Keratinocyte (primary cell): ENCODE results near the gene CHN2. TPM values are rescaled to one million over a fixed set of nuclear protein-coding genes. Genes with fewer than 3 reads are reported as not detected.

Experiments
- DNase-seq: peaks from one replicate; pipeline ENCODE4 v3.0.0-alpha.2; 2011; ENCODE audit warnings: low read depth, missing footprints, low spot score
- FAIRE-seq: peaks from 2 replicates; lab custom pipeline; 2011; peaks lifted over from hg19 to GRCh38; lab: Jason Lieb, UNC
- H2AFZ ChIP-seq: 2 replicates; pipeline ENCODE4 v1.6.0; 2012; ENCODE audit warnings: low read length, control low read depth, inconsistent platforms; ENCODE audit not compliant: control insufficient read depth
- H3K27ac ChIP-seq: 2 replicates; pipeline ENCODE4 v1.5.1; 2011; ENCODE audit warnings: low read length; ENCODE audit not compliant: control insufficient read depth, insufficient read depth
- H3K27me3 ChIP-seq: 3 replicates; pipeline ENCODE4 v1.6.0; 2011; ENCODE audit warnings: low read length; ENCODE audit not compliant: control insufficient read depth, insufficient read depth; ENCODE audit errors: extremely low read depth
- H3K36me3 ChIP-seq, 2 experiments: 2 replicates in 1 of 2; 3 replicates in 1 of 2; pipeline ENCODE4 v1.5.1; 2011; ENCODE audit warnings: low read length in 2 of 2, mild to moderate bottlenecking in 1 of 2; ENCODE audit not compliant: control insufficient read depth in 2 of 2, insufficient read depth in 2 of 2; ENCODE audit errors: extremely low read depth in 1 of 2
- H3K4me1 ChIP-seq: 3 replicates; pipeline ENCODE4 v1.5.1; 2011; ENCODE audit warnings: low read length; ENCODE audit not compliant: control insufficient read depth, insufficient read depth; ENCODE audit errors: extremely low read depth
- H3K4me2 ChIP-seq: 3 replicates; pipeline ENCODE4 v1.6.0; 2011; ENCODE audit warnings: low read depth, low read length; ENCODE audit not compliant: control insufficient read depth, insufficient read depth; ENCODE audit errors: extremely low read depth
- H3K4me3 ChIP-seq, 3 experiments: fragments of 200-600 bp in 1 of 3; sonication (generic) in 1 of 3; 2 replicates in 2 of 3; 3 replicates in 1 of 3; pipeline ENCODE4 v1.5.1; 2011 to 2016; ENCODE audit warnings: low read length in 3 of 3, mild to moderate bottlenecking in 3 of 3, control low read depth in 2 of 3, inconsistent platforms in 1 of 3, low read depth in 1 of 3, mixed read lengths in 1 of 3, mixed run types in 1 of 3, moderate library complexity in 1 of 3; ENCODE audit not compliant: control insufficient read depth in 2 of 3, insufficient read depth in 2 of 3; ENCODE audit errors: extremely low read depth in 1 of 3
- H3K79me2 ChIP-seq: 2 replicates; pipeline ENCODE4 v1.6.0; 2012; ENCODE audit warnings: low read length; ENCODE audit not compliant: control insufficient read depth, insufficient read depth
- H3K9ac ChIP-seq: 3 replicates; pipeline ENCODE4 v1.6.0; 2011; ENCODE audit warnings: low read length; ENCODE audit not compliant: control insufficient read depth, insufficient read depth; ENCODE audit errors: extremely low read depth
- H3K9me1 ChIP-seq: 3 replicates; pipeline ENCODE4 v1.6.0; 2011; ENCODE audit warnings: low read length; ENCODE audit not compliant: control insufficient read depth, insufficient read depth; ENCODE audit errors: extremely low read depth
- H3K9me3 ChIP-seq: 2 replicates; pipeline ENCODE4 v1.5.1; 2012; ENCODE audit warnings: low read depth, low read length; ENCODE audit not compliant: control insufficient read depth
- H4K20me1 ChIP-seq: 3 replicates; pipeline ENCODE4 v1.6.0; 2011; ENCODE audit warnings: low read length; ENCODE audit not compliant: control insufficient read depth, insufficient read depth; ENCODE audit errors: extremely low read depth
- CTCF ChIP-seq, 3 experiments: IDR thresholded peaks in 1 of 3; conservative IDR thresholded peaks in 1 of 3; optimal IDR thresholded peaks in 1 of 3; 2 replicates in 2 of 3; 3 replicates in 1 of 3; pipeline versions ENCODE3 to v1.5.1; 2011; ENCODE audit warnings: low read length in 3 of 3, mild to moderate bottlenecking in 3 of 3, moderate library complexity in 2 of 3, control low read depth in 1 of 3, inconsistent platforms in 1 of 3; ENCODE audit not compliant: insufficient read depth in 2 of 3; ENCODE audit errors: extremely low read depth in 1 of 3
- EZH2 ChIP-seq: IDR thresholded peaks from one replicate; pipeline ENCODE4 v1.6.1; 2012; ENCODE audit warnings: inconsistent platforms, mild to moderate bottlenecking, low read length, moderate library complexity
- dilution Hi-C: fragments of 300-500 bp; cut with MboI; formaldehyde crosslinking; loops from one replicate; pipeline ENCODE4 v1.7.0; 2020; ENCODE audit warnings: low sequenced_read_pairs; ENCODE audit not compliant: extremely low pct_ligation_motif_present
- polyA plus RNA-seq, 5 experiments: library from polyadenylated mRNA; depleted of rRNA in 3 of 5; stranded (reverse) in 3 of 5; stranded (forward) in 1 of 5; unstranded in 1 of 5; fragments of >200 nt; gene quantifications; 1 replicate in 1 of 5; 2 replicates in 3 of 5; 3 replicates in 1 of 5; pipeline versions ENCODE4 v1.2.1 to v1.2.3, GENCODE V29; 2011 to 2012; ENCODE audit warnings: missing spikeins in 2 of 5, low read depth in 1 of 5, low replicate concordance in 1 of 5

Gene CHN2
- polyA plus RNA-seq, 1 donor (not counting 4 experiments of a cell fraction or from before 2014, with no cell fraction given): 1.8 TPM

- Histone ChIP-seq H2AFZ (no peak overlapping the region), H3K27ac (no peak overlapping the region), H3K9ac (no peak overlapping the region), H4K20me1 (no peaks in the 10 kb centered on the region), H3K36me3 (no peaks in the 10 kb centered on the region), H3K9me1 (no peaks in the 10 kb centered on the region), H3K27me3 (no peaks in the 10 kb centered on the region), H3K4me2 (no peak overlapping the region), H3K4me3 (no peak overlapping the region), H3K9me3 (no peaks in the 10 kb centered on the region), H3K4me1 (peaks cover 3% of the 10 kb centered on the region), H3K79me2 (no peaks in the 10 kb centered on the region)
- dilution Hi-C loops: no loop called here
- no peak for DNase-seq
- TF ChIP-seq CTCF (optimal IDR thresholded peaks at IDR 0.05 in 1 of 3, IDR thresholded peaks at IDR 0.05 in 1 of 3, conservative IDR thresholded peaks at IDR 0.05 in 1 of 3; ENCODE audit: extremely low read depth in 1 of 3, insufficient read depth in 2 of 3, low read length in 3 of 3) (no peak), EZH2 (no peak)
- FAIRE-seq: no peak
These were observed 5.2 kb downstream of the CHN2 start for GRCh38 chr7:29199776-29200175.

- DNase-seq (no peak), FAIRE-seq (no peak)
- Histone ChIP-seq H2AFZ (no peak overlapping the region), H3K9me1 (no peaks in the 10 kb centered on the region), H3K9me3 (no peaks in the 10 kb centered on the region), H3K9ac (no peak overlapping the region), H4K20me1 (no peaks in the 10 kb centered on the region), H3K4me3 (no peak overlapping the region), H3K27me3 (no peaks in the 10 kb centered on the region), H3K4me2 (no peak overlapping the region), H3K4me1 (no peaks in the 10 kb centered on the region), H3K27ac (no peak overlapping the region), H3K79me2 (no peaks in the 10 kb centered on the region), H3K36me3 (no peaks in the 10 kb centered on the region)
- TF ChIP-seq CTCF (optimal IDR thresholded peaks at IDR 0.05 in 1 of 3, IDR thresholded peaks at IDR 0.05 in 1 of 3, conservative IDR thresholded peaks at IDR 0.05 in 1 of 3; ENCODE audit: extremely low read depth in 1 of 3, insufficient read depth in 2 of 3, low read length in 3 of 3): no peak
- TF ChIP-seq EZH2: no peak
- dilution Hi-C loops: no loop called here
These were observed 8.1 kb downstream of the CHN2 start for GRCh38 chr7:29202651-29203069.
